Neural progenitor cell (in vitro differentiated cells): ENCODE measurements around the gene CBL. TPM values are rescaled to one million over a fixed set of nuclear protein-coding genes. Genes with fewer than 3 reads are reported as not detected.
"Not testable (repeated sequence)": the region's sequence is repeated elsewhere in the genome, so short reads cannot be mapped to it uniquely, and the experiment has no call there.

Experiments used
- DNase-seq: peaks from one replicate; pipeline ENCODE4 v3.0.0-alpha.2; 2016; ENCODE audit warnings: low spot score
- H2AFZ ChIP-seq: fragments of 200-600 bp; sonication (generic); replicated peaks from 2 replicates; pipeline ENCODE4 v1.6.1; 2016; ENCODE audit warnings: antibody characterized with exemption
- H3F3A ChIP-seq: fragments of 200-600 bp; sonication (generic); 2 replicates; pipeline ENCODE4 v1.6.1; 2016; ENCODE audit warnings: antibody characterized with exemption, low read depth
- H3K27ac ChIP-seq: fragments of 200-600 bp; sonication (generic); 2 replicates; pipeline ENCODE4 v1.5.1; 2016; ENCODE audit warnings: mild to moderate bottlenecking
- H3K27me3 ChIP-seq: fragments of 200-600 bp; sonication (generic); 2 replicates; pipeline ENCODE4 v1.6.1; 2016; ENCODE audit warnings: mild to moderate bottlenecking, moderate library complexity
- H3K36me3 ChIP-seq: fragments of 200-600 bp; sonication (generic); 2 replicates; pipeline ENCODE4 v1.5.1; 2016
- H3K4me1 ChIP-seq: fragments of 200-600 bp; sonication (generic); 2 replicates; pipeline ENCODE4 v1.6.1; 2016; ENCODE audit warnings: mixed run types
- H3K4me2 ChIP-seq: fragments of 200-600 bp; sonication (generic); 2 replicates; pipeline ENCODE4 v1.6.1; 2016
- H3K4me3 ChIP-seq: fragments of 200-600 bp; sonication (generic); 2 replicates; pipeline ENCODE4 v1.5.1; 2016
- H3K79me2 ChIP-seq: fragments of 200-600 bp; sonication (generic); 2 replicates; pipeline ENCODE4 v1.6.1; 2016; ENCODE audit warnings: low read depth
- H3K9ac ChIP-seq: fragments of 200-600 bp; sonication (generic); 2 replicates; pipeline ENCODE4 v1.6.1; 2016
- H3K9me3 ChIP-seq: fragments of 200-600 bp; sonication (generic); 2 replicates; pipeline ENCODE4 v1.5.1; 2016; ENCODE audit warnings: low read depth
- H4K20me1 ChIP-seq: fragments of 200-600 bp; sonication (generic); 2 replicates; pipeline ENCODE4 v1.6.1; 2016; ENCODE audit warnings: low read depth
- H3K27ac Mint-ChIP-seq: 3 replicates; pipeline ENCODE4 v1.8.0; 2021; ENCODE audit warnings: mixed read lengths
- H3K27me3 Mint-ChIP-seq: 2 replicates; pipeline ENCODE4 v1.8.0; 2022; ENCODE audit warnings: low read depth, mild to moderate bottlenecking, inconsistent platforms, moderate library complexity, mixed read lengths; ENCODE audit not compliant: insufficient read depth
- H3K36me3 Mint-ChIP-seq: 3 replicates; pipeline ENCODE4 v1.8.0; 2021; ENCODE audit warnings: mixed read lengths
- H3K4me1 Mint-ChIP-seq: 3 replicates; pipeline ENCODE4 v1.8.0; 2021; ENCODE audit warnings: mixed read lengths
- H3K4me3 Mint-ChIP-seq: 3 replicates; pipeline ENCODE4 v1.8.0; 2021; ENCODE audit warnings: mild to moderate bottlenecking, moderate library complexity, mixed read lengths
- H3K9me3 Mint-ChIP-seq: 3 replicates; pipeline ENCODE4 v1.8.0; 2020; ENCODE audit warnings: mixed read lengths
- EZH2 ChIP-seq: fragments of 200-600 bp; sonication (generic); IDR thresholded peaks from 2 replicates; pipeline ENCODE4 v1.6.1; 2017; ENCODE audit warnings: antibody characterized with exemption, mild to moderate bottlenecking, moderate library complexity
- EZH2phosphoT487 ChIP-seq: fragments of 200-600 bp; sonication (generic); IDR thresholded peaks from 2 replicates; pipeline ENCODE4 v1.6.1; 2017; ENCODE audit warnings: antibody characterized with exemption
- total RNA-seq: library from RNA; depleted of rRNA; stranded (reverse); fragments of >200 nt; gene quantifications from 2 replicates; pipeline ENCODE4 v1.2.3, GENCODE V29; 2015; ENCODE audit warnings: low replicate concordance
- TF ChIP-seq, protein P1 (sequence below): fragments of 200-600 bp; sonication (generic); IDR thresholded peaks from 2 replicates; pipeline ENCODE4 v1.5.1; 2017; ENCODE audit warnings: antibody characterized with exemption, mild to moderate bottlenecking

CBL gene
- total RNA-seq, 1 donor from 2014 or later, result 20.7 TPM

GRCh38 chr11:119166368-119167076, 39.6 kb upstream of the CBL start:
- Histone ChIP-seq H3K36me3 (no peaks in the 10 kb centered on the region), H4K20me1 (no peaks in the 10 kb centered on the region), H3K4me1 (peaks cover 5% of the 10 kb centered on the region), H3K27me3 (no peaks in the 10 kb centered on the region), H3K9ac (no peak overlapping the region), H3K4me2 (no peak overlapping the region), H3K9me3 (no peaks in the 10 kb centered on the region), H3K27ac (no peak overlapping the region), H3F3A (peaks cover 21% of the 10 kb centered on the region), H3K4me3 (no peak overlapping the region), H2AFZ (no peak overlapping the region), H3K79me2 (no peaks in the 10 kb centered on the region)
- no peak overlapping the region for H3K4me3 Mint-ChIP-seq
- no peak for TF ChIP-seq EZH2phosphoT487
- no peak for TF ChIP-seq EZH2
- TF ChIP-seq, protein P1, sequence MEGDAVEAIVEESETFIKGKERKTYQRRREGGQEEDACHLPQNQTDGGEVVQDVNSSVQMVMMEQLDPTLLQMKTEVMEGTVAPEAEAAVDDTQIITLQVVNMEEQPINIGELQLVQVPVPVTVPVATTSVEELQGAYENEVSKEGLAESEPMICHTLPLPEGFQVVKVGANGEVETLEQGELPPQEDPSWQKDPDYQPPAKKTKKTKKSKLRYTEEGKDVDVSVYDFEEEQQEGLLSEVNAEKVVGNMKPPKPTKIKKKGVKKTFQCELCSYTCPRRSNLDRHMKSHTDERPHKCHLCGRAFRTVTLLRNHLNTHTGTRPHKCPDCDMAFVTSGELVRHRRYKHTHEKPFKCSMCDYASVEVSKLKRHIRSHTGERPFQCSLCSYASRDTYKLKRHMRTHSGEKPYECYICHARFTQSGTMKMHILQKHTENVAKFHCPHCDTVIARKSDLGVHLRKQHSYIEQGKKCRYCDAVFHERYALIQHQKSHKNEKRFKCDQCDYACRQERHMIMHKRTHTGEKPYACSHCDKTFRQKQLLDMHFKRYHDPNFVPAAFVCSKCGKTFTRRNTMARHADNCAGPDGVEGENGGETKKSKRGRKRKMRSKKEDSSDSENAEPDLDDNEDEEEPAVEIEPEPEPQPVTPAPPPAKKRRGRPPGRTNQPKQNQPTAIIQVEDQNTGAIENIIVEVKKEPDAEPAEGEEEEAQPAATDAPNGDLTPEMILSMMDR, result no peak
- no peaks in the 10 kb centered on the region for H3K36me3 Mint-ChIP-seq
- no peak overlapping the region for H3K27ac Mint-ChIP-seq
- DNase-seq, result no peak
- H3K9me3 Mint-ChIP-seq, result no peaks in the 10 kb centered on the region
- H3K27me3 Mint-ChIP-seq, result peaks cover 12% of the 10 kb centered on the region
- peaks cover 9% of the 10 kb centered on the region for H3K4me1 Mint-ChIP-seq

GRCh38 chr11:119167077-119167458, 39.1 kb upstream of the CBL start:
- not testable (repeated sequence) for H3K4me3 ChIP-seq, H3K27ac Mint-ChIP-seq, H3K79me2 ChIP-seq, H3K4me2 ChIP-seq, H3K36me3 ChIP-seq, DNase-seq, H3K9ac ChIP-seq, H3K9me3 Mint-ChIP-seq, H3K27ac ChIP-seq, H3K27me3 ChIP-seq, H3K36me3 Mint-ChIP-seq, H3K4me3 Mint-ChIP-seq, H3K4me1 ChIP-seq, H3K9me3 ChIP-seq, H4K20me1 ChIP-seq, H2AFZ ChIP-seq, H3K4me1 Mint-ChIP-seq
- peaks cover 21% of the 10 kb centered on the region for H3F3A ChIP-seq
- H3K27me3 Mint-ChIP-seq, result peaks cover 12% of the 10 kb centered on the region

DNA sequence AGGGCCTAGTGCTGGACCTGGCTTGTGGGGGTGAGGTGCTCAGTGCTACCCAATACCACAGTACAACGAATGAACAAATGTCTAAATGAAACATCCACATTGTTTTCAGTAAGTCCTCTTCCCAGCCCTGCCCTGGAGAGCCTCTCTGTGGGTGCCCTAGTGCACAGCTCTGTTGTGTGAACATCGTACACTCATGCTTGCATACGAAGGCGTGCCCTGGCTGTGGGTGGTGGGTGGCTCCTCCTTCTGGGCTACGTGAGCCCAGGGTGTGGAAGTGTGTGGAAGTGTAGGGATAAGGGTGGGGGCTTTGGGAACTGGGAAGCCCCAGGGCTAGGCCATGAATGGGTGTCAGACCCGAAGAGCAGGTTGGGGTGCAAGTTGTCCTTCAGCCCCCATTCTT, 38.2 kb upstream of the CBL start:
- Histone ChIP-seq H3F3A (peaks cover 21% of the 10 kb centered on the region), H3K79me2 (no peaks in the 10 kb centered on the region), H3K27ac (no peak overlapping the region), H3K4me2 (no peak overlapping the region), H3K9ac (no peak overlapping the region), H3K27me3 (no peaks in the 10 kb centered on the region), H4K20me1 (no peaks in the 10 kb centered on the region), H3K9me3 (no peaks in the 10 kb centered on the region), H3K4me3 (no peak overlapping the region), H3K4me1 (peaks cover 5% of the 10 kb centered on the region), H2AFZ (no peak overlapping the region), H3K36me3 (no peaks in the 10 kb centered on the region)
- peak overlapping the region; percentile 50 for H3K27ac Mint-ChIP-seq
- peaks cover 12% of the 10 kb centered on the region for H3K27me3 Mint-ChIP-seq
- DNase-seq, result no peak
- no peak for TF ChIP-seq EZH2phosphoT487
- no peak for TF ChIP-seq EZH2
- TF ChIP-seq, protein P1, result no peak
- H3K4me3 Mint-ChIP-seq, result peak overlapping the region; percentile 82
- no peaks in the 10 kb centered on the region for H3K9me3 Mint-ChIP-seq
- no peaks in the 10 kb centered on the region for H3K36me3 Mint-ChIP-seq
- H3K4me1 Mint-ChIP-seq, result peaks cover 9% of the 10 kb centered on the region

- H3K36me3 Mint-ChIP-seq, result no peaks in the 10 kb centered on the region
- peaks cover 21% of the 10 kb centered on the region for H3F3A ChIP-seq
- H3K9me3 ChIP-seq, result no peaks in the 10 kb centered on the region
- peak within 1 kb of the TSS; percentile 83 for H3K27ac Mint-ChIP-seq
- H3K27me3 Mint-ChIP-seq, result peaks cover 10% of the 10 kb centered on the region
- peak within 1 kb of the TSS; percentile 97 for H2AFZ ChIP-seq
- peaks cover 9% of the 10 kb centered on the region for H3K4me1 Mint-ChIP-seq
- no peaks in the 10 kb centered on the region for H4K20me1 ChIP-seq
- H3K79me2 ChIP-seq, result no peaks in the 10 kb centered on the region
- H3K27ac ChIP-seq, result peak within 1 kb of the TSS; percentile 69
- peaks cover 5% of the 10 kb centered on the region for H3K4me1 ChIP-seq
- peak; percentile 90 for DNase-seq
- no peaks in the 10 kb centered on the region for H3K9me3 Mint-ChIP-seq
- peak within 1 kb of the TSS; percentile 87 for H3K4me3 Mint-ChIP-seq
- H3K4me2 ChIP-seq, result peak within 1 kb of the TSS; percentile 87
- TF ChIP-seq, protein P1, result peak; percentile 86
- no peak for TF ChIP-seq EZH2phosphoT487
- no peak for TF ChIP-seq EZH2
- no peaks in the 10 kb centered on the region for H3K27me3 ChIP-seq
- H3K36me3 ChIP-seq, result no peaks in the 10 kb centered on the region
- H3K9ac ChIP-seq, result peak within 1 kb of the TSS; percentile 68
- H3K4me3 ChIP-seq, result peak within 1 kb of the TSS; percentile 75
These were observed 37.5 kb upstream of the CBL start, which contains the start of gene NLRX1 for GRCh38 chr11:119168471-119169281. Gene NLRX1 (plus strand): TSS chr11:119168725. CDS start chr11:119171404, 2,679 bp downstream.
